Stomach (tissue), 9 donors: Measurements from ENCODE around the gene ZNF316. TPM values are rescaled to one million over a fixed set of nuclear protein-coding genes. Genes with fewer than 3 reads are reported as not detected.

Source experiments
- DNase-seq, 2 donors: peaks; one replicate each; pipeline versions ENCODE4 v3.0.0 to v3.0.0-alpha.2; 2013 to 2019
- H3K27ac ChIP-seq, 5 donors: fragments of 200-600 bp in 4 of 5; sonication (generic) in 4 of 5; one replicate each; pipeline ENCODE4 v1.5.1; 2013 to 2019; ENCODE audit warnings: mild to moderate bottlenecking in 1 of 5, moderate library complexity in 1 of 5
- H3K27me3 ChIP-seq, 3 donors: fragments of 200-600 bp; sonication (generic); one replicate each; pipeline ENCODE4 v1.5.1; 2017 to 2019; ENCODE audit warnings: mixed run types in 1 of 3
- H3K36me3 ChIP-seq, 4 donors: fragments of 200-600 bp; sonication (generic); 1 replicate in 3 of 4; 2 replicates in 1 of 4; pipeline ENCODE4 v1.5.1; 2016 to 2019
- H3K4me1 ChIP-seq, 4 donors: fragments of 200-600 bp; sonication (generic); one replicate each; pipeline ENCODE4 v1.5.1; 2016 to 2019
- H3K4me3 ChIP-seq, 4 donors: fragments of 200-600 bp; sonication (generic) in 3 of 4; one replicate each; pipeline ENCODE4 v1.5.1; 2016 to 2019; ENCODE audit warnings: mild to moderate bottlenecking in 1 of 4
- H3K9me3 ChIP-seq, 4 donors: fragments of 200-600 bp; sonication (generic); one replicate each; pipeline ENCODE4 v1.5.1; 2016 to 2019
- CTCF ChIP-seq, 7 experiments: fragments of 450-650 bp in 4 of 7; fragments of 200-600 bp in 3 of 7; sonication (generic) in 3 of 7; IDR thresholded peaks; one replicate each; pipeline ENCODE4 v1.5.1; 2016 to 2019; ENCODE audit warnings: antibody characterized with exemption in 7 of 7, control low read depth in 2 of 7, mild to moderate bottlenecking in 1 of 7
- EP300 ChIP-seq: sonication (generic); formaldehyde crosslinking; IDR thresholded peaks from one replicate; pipeline ENCODE4 v1.6.1; 2017; ENCODE audit warnings: antibody characterized with exemption
- POLR2A ChIP-seq, 4 donors: fragments of 450-650 bp; IDR thresholded peaks; one replicate each; pipeline ENCODE4 v1.6.1; 2016; ENCODE audit warnings: antibody characterized with exemption in 4 of 4, control low read depth in 2 of 4, mild to moderate bottlenecking in 1 of 4, moderate library complexity in 1 of 4
- POLR2AphosphoS5 ChIP-seq, 3 donors: sonication (generic); formaldehyde crosslinking; IDR thresholded peaks; one replicate each; pipeline ENCODE4 v1.6.1; 2016; ENCODE audit warnings: antibody characterized with exemption in 3 of 3
- WGBS, 5 donors: extraction: QIAGEN DNeasy Blood & Tissue Kit in 3 of 5; methylation state at CpG; one replicate each; pipeline versions ENCODE4 v1.1.5 to v1.1.7; 2013 to 2018; 5-methylcytosine and 5-hydroxymethylcytosine counted together
- intact Hi-C: fragments of 100-400 bp; cut with DNase I; formaldehyde crosslinking; loops from one replicate; pipeline ENCODE4 v1.15.1; 2023; ENCODE audit warnings: low total_unique reads
- polyA plus RNA-seq, 3 donors: library from polyadenylated mRNA; stranded (reverse); fragments of 200-250 nt; gene quantifications; one replicate each; pipeline ENCODE4 v1.2.3, GENCODE V29; 2013
- total RNA-seq, 5 donors: library from RNA; depleted of rRNA; stranded (reverse); fragments of >200 nt; gene quantifications; one replicate each; pipeline versions ENCODE4 v1.1.0 to v1.2.3, GENCODE V29; 2014 to 2016
- donor health status: healthy with polysubstance abuse.
- donor health status: Bipolar disorder and iron deficiency.
- donor health status: healthy.

ZNF316 gene
- total and polyA plus RNA-seq, 8 donors, result 7.2 to 62.6 (median 13.7) TPM

GRCh38 chr7:6606866-6607583, 30.1 kb upstream of the ZNF316 start:
- TF ChIP-seq POLR2A (IDR thresholded peaks at IDR 0.05) (no peak), POLR2AphosphoS5 (IDR thresholded peaks at IDR 0.05) (no peak), CTCF (IDR thresholded peaks at IDR 0.05) (no peak), EP300 (no peak)
- H3K27ac ChIP-seq, result no peak overlapping the region
- peaks cover 19 to 79% (median 77%) of the 10 kb centered on the region in 4 donors for H3K36me3 ChIP-seq
- intact Hi-C loops, result no loop called here
- no peaks in the 10 kb centered on the region for H3K27me3 ChIP-seq
- no peaks in the 10 kb centered on the region for H3K9me3 ChIP-seq
- no peak overlapping the region for H3K4me3 ChIP-seq
- H3K4me1 ChIP-seq, result peaks cover 0 to 5% (median 0%) of the 10 kb centered on the region in 4 donors
- DNase-seq, result no peak
- WGBS, 5 donors, result 92 to 94% (median 93%) methylated on average over 32 to 36 of the region's 36 CpGs

- TF ChIP-seq POLR2A (IDR thresholded peaks at IDR 0.05) (no peak), EP300 (no peak), POLR2AphosphoS5 (IDR thresholded peaks at IDR 0.05) (no peak), CTCF (IDR thresholded peaks at IDR 0.05) (no peak)
- H3K27ac ChIP-seq, result no peak overlapping the region
- no peak overlapping the region for H3K4me3 ChIP-seq
- H3K9me3 ChIP-seq, result no peaks in the 10 kb centered on the region
- peaks cover 19 to 73% (median 71%) of the 10 kb centered on the region in 4 donors for H3K36me3 ChIP-seq
- 91 to 95% (median 94%) methylated on average over 27 to 38 of the region's 38 CpGs for WGBS, 5 donors
- intact Hi-C loops, result no loop called here
- H3K27me3 ChIP-seq, result no peaks in the 10 kb centered on the region
- H3K4me1 ChIP-seq, result peaks cover 0 to under 1% (median 0%) of the 10 kb centered on the region in 4 donors
- DNase-seq, result no peak
Observed at GRCh38 chr7:6607651-6608051, 29.5 kb upstream of the ZNF316 start.

- Histone ChIP-seq H3K9me3 (no peaks in the 10 kb centered on the region), H3K4me1 (no peaks in the 10 kb centered on the region), H3K4me3 (no peak overlapping the region), H3K27me3 (no peaks in the 10 kb centered on the region), H3K27ac (no peak overlapping the region), H3K36me3 (peaks cover 19 to 69% (median 66%) of the 10 kb centered on the region in 4 donors)
- WGBS, 5 donors, result 87 to 96% (median 91%) methylated on average over 7 to 27 of the region's 27 CpGs
- DNase-seq, result no peak
- intact Hi-C loops, result no loop called here
- TF ChIP-seq CTCF (IDR thresholded peaks at IDR 0.05) (no peak), POLR2A (IDR thresholded peaks at IDR 0.05) (no peak), EP300 (no peak), POLR2AphosphoS5 (IDR thresholded peaks at IDR 0.05) (no peak)
Observed at GRCh38 chr7:6608081-6608480, 29.0 kb upstream of the ZNF316 start.

- no peaks in the 10 kb centered on the region for H3K9me3 ChIP-seq
- no peak for TF ChIP-seq CTCF (IDR thresholded peaks at IDR 0.05)
- peaks cover 0 to 5% (median 0%) of the 10 kb centered on the region in 3 donors for H3K27me3 ChIP-seq
- H3K4me3 ChIP-seq, result no peak overlapping the region
- no peaks in the 10 kb centered on the region for H3K4me1 ChIP-seq
- 93 to 96% (median 95%) methylated on average over 12 of the region's 12 CpGs for WGBS, 5 donors
- intact Hi-C loops, result no loop called here
- H3K36me3 ChIP-seq, result peaks cover 17 to 61% (median 60%) of the 10 kb centered on the region in 4 donors
- no peak overlapping the region for H3K27ac ChIP-seq
- no peak for DNase-seq
Observed at GRCh38 chr7:6608794-6609193, 28.3 kb upstream of the ZNF316 start.
